Panc1 (cell line): ENCODE data around the gene DCLRE1C. TPM values are rescaled to one million over a fixed set of nuclear protein-coding genes. Genes with fewer than 3 reads are reported as not detected.
"Not testable (repeated sequence)": the region's sequence is repeated elsewhere in the genome, so short reads cannot be mapped to it uniquely, and the experiment has no call there.

Experiments
- ATAC-seq: fragments of 200-7000 bp; cut with Tn5 transposase; 2 replicates; pipeline ENCODE4 v1.9.1; 2020; ENCODE audit warnings: mild to moderate bottlenecking, moderate library complexity
- BruUV-seq: library from RNA; stranded (reverse); fragments of 400-500 nt; replicated peaks from 2 replicates; lab custom pipeline; 2021; lab: Mats Ljungman, UMichigan
- CTCF ChIA-PET: fragments of 300-600 bp; sonication (Branson Sonifier 250); formaldehyde crosslinking; loops from one replicate; lab custom pipeline; 2022; ENCODE audit warnings: antibody characterized with exemption; lab: Charles Lee
- POLR2A ChIA-PET: fragments of 300-600 bp; sonication (Branson Sonifier 250); formaldehyde crosslinking; loops from one replicate; lab custom pipeline; 2022; ENCODE audit warnings: antibody characterized with exemption; lab: Charles Lee
- DNase-seq: peaks from one replicate; pipeline ENCODE4 v3.0.0-alpha.2; 2010; ENCODE audit warnings: low read depth, low spot score
- H3K27ac ChIP-seq: 2 replicates; pipeline ENCODE4 v1.5.1; 2011; ENCODE audit warnings: mild to moderate bottlenecking, low read length, inconsistent platforms
- H3K27me3 ChIP-seq: fragments of 200-500 bp; sonication (Bioruptor generic); 2 replicates; pipeline ENCODE4 v1.6.0; 2014; ENCODE audit warnings: low read length, inconsistent platforms; ENCODE audit not compliant: control insufficient read depth, insufficient read depth
- H3K36me3 ChIP-seq: fragments of 200-500 bp; sonication (Bioruptor generic); 2 replicates; pipeline ENCODE4 v1.5.1; 2014; ENCODE audit warnings: inconsistent platforms, mild to moderate bottlenecking, low read length, moderate library complexity; ENCODE audit not compliant: control insufficient read depth, insufficient read depth
- H3K4me1 ChIP-seq: 2 replicates; pipeline ENCODE4 v1.5.1; 2011; ENCODE audit warnings: inconsistent platforms, mild to moderate bottlenecking, low read length, moderate library complexity; ENCODE audit not compliant: control insufficient read depth, insufficient read depth
- H3K4me3 ChIP-seq, 2 experiments: 2 replicates each; pipeline ENCODE4 v1.5.1; 2011 to 2012; ENCODE audit warnings: low read depth in 2 of 2, low read length in 2 of 2, mild to moderate bottlenecking in 2 of 2, inconsistent platforms in 1 of 2, moderate library complexity in 1 of 2
- H3K9me3 ChIP-seq: fragments of 200-500 bp; sonication (Bioruptor generic); 2 replicates; pipeline ENCODE4 v1.5.1; 2014; ENCODE audit warnings: low read depth, mild to moderate bottlenecking, inconsistent platforms, low read length, moderate library complexity; ENCODE audit not compliant: control insufficient read depth, insufficient read depth
- POLR2AphosphoS5 ChIP-seq: IDR thresholded peaks from 2 replicates; pipeline ENCODE4 v1.6.1; 2012; ENCODE audit warnings: mild to moderate bottlenecking, low read depth, low read length, moderate library complexity
- SIN3A ChIP-seq: IDR thresholded peaks from 2 replicates; pipeline ENCODE4 v1.6.1; 2012; ENCODE audit warnings: low read depth, mild to moderate bottlenecking, low read length, moderate library complexity, borderline replicate concordance; ENCODE audit not compliant: insufficient read depth
- TCF7L2 ChIP-seq: IDR thresholded peaks from 2 replicates; pipeline ENCODE4 v1.6.1; 2011; ENCODE audit warnings: mild to moderate bottlenecking, low read depth, low read length, inconsistent platforms
- in situ Hi-C: cut with HindIII; loops from 2 replicates; pipeline ENCODE4 v1.10.0; 2016; ENCODE audit warnings: low sequenced_read_pairs, low pct_unique_long_range_greater_than_20kb
- intact Hi-C: fragments of 100-400 bp; cut with micrococcal nuclease; formaldehyde crosslinking; loops from one replicate; pipeline ENCODE4 v1.10.0; 2022; ENCODE audit not compliant: unreplicated experiment
- total RNA-seq: library from RNA; stranded (reverse); gene quantifications from one replicate; pipeline ENCODE4 v1.2.1, GENCODE V29; 2021; ENCODE audit not compliant: unreplicated experiment
- TF ChIP-seq, protein P1 (sequence below), 2 experiments: IDR thresholded peaks; 2 replicates each; pipeline ENCODE4 v1.6.1; 2011 to 2012; ENCODE audit warnings: low read depth in 2 of 2, control low read depth in 1 of 2, low read length in 1 of 2, mild to moderate bottlenecking in 1 of 2, moderate library complexity in 1 of 2; ENCODE audit not compliant: insufficient read depth in 1 of 2
- TF ChIP-seq, protein P2 (sequence below): fragments of 450-650 bp; IDR thresholded peaks from 2 replicates; pipeline ENCODE4 v1.5.1; 2017; ENCODE audit warnings: mild to moderate bottlenecking

The DCLRE1C gene
- total RNA-seq, 1 experiment from 2014 or later: 9.1 TPM

DNA sequence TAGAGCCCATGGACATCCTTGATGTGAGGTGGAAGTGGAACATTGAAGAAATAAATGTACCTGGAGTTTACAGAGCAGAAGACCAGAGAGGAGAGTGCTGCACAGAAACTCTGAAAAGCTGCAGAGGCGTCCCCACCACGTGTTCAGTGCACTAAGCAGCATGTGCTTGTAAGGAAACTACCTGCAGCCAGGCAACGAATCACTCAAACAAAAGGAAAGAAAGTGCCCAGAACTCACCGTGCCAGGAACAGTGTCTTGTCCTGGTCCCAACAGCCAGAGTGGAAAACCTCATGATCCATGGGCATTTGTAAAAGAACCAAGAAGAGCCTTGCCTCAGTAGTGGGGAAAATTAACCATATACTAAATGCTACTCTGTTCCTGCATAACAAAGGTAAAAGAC, 42.9 kb downstream of the DCLRE1C start:
- TF ChIP-seq, protein P1, sequence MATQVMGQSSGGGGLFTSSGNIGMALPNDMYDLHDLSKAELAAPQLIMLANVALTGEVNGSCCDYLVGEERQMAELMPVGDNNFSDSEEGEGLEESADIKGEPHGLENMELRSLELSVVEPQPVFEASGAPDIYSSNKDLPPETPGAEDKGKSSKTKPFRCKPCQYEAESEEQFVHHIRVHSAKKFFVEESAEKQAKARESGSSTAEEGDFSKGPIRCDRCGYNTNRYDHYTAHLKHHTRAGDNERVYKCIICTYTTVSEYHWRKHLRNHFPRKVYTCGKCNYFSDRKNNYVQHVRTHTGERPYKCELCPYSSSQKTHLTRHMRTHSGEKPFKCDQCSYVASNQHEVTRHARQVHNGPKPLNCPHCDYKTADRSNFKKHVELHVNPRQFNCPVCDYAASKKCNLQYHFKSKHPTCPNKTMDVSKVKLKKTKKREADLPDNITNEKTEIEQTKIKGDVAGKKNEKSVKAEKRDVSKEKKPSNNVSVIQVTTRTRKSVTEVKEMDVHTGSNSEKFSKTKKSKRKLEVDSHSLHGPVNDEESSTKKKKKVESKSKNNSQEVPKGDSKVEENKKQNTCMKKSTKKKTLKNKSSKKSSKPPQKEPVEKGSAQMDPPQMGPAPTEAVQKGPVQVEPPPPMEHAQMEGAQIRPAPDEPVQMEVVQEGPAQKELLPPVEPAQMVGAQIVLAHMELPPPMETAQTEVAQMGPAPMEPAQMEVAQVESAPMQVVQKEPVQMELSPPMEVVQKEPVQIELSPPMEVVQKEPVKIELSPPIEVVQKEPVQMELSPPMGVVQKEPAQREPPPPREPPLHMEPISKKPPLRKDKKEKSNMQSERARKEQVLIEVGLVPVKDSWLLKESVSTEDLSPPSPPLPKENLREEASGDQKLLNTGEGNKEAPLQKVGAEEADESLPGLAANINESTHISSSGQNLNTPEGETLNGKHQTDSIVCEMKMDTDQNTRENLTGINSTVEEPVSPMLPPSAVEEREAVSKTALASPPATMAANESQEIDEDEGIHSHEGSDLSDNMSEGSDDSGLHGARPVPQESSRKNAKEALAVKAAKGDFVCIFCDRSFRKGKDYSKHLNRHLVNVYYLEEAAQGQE (IDR thresholded peaks at IDR 0.05; ENCODE audit: insufficient read depth in 1 of 2, low read depth in 2 of 2, low read length in 1 of 2): no peak
- no peak for TF ChIP-seq SIN3A
- TF ChIP-seq TCF7L2: no peak
- no peak for TF ChIP-seq POLR2AphosphoS5
- TF ChIP-seq, protein P2, sequence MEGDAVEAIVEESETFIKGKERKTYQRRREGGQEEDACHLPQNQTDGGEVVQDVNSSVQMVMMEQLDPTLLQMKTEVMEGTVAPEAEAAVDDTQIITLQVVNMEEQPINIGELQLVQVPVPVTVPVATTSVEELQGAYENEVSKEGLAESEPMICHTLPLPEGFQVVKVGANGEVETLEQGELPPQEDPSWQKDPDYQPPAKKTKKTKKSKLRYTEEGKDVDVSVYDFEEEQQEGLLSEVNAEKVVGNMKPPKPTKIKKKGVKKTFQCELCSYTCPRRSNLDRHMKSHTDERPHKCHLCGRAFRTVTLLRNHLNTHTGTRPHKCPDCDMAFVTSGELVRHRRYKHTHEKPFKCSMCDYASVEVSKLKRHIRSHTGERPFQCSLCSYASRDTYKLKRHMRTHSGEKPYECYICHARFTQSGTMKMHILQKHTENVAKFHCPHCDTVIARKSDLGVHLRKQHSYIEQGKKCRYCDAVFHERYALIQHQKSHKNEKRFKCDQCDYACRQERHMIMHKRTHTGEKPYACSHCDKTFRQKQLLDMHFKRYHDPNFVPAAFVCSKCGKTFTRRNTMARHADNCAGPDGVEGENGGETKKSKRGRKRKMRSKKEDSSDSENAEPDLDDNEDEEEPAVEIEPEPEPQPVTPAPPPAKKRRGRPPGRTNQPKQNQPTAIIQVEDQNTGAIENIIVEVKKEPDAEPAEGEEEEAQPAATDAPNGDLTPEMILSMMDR: no peak
- no peak overlapping the region for H3K4me3 ChIP-seq
- ATAC-seq: no peak
- no peak overlapping the region for H3K27ac ChIP-seq
- ChIA-PET CTCF (no interaction called here), POLR2A (no interaction called here)
- H3K9me3 ChIP-seq: peaks cover 3% of the 10 kb centered on the region; the same call in 1 of the 2 replicates
- in situ Hi-C loops (no loop called here), intact Hi-C loops (no loop called here)
- DNase-seq: no peak
- H3K27me3 ChIP-seq: no peaks in the 10 kb centered on the region
- BruUV-seq: no TSS peak
- peaks cover 3% of the 10 kb centered on the region; the same call in 1 of the 2 replicates for H3K36me3 ChIP-seq
- no peaks in the 10 kb centered on the region for H3K4me1 ChIP-seq

GRCh38 chr10:14909101-14909500, 44.8 kb downstream of the DCLRE1C start:
- H3K36me3 ChIP-seq: peaks cover 3% of the 10 kb centered on the region; the same call in 1 of the 2 replicates
- H3K4me3 ChIP-seq: no peak overlapping the region
- no peaks in the 10 kb centered on the region for H3K4me1 ChIP-seq
- H3K27ac ChIP-seq: no peak overlapping the region
- TF ChIP-seq POLR2AphosphoS5: no peak
- TF ChIP-seq SIN3A: no peak
- no peak for TF ChIP-seq TCF7L2
- H3K27me3 ChIP-seq: no peaks in the 10 kb centered on the region
- H3K9me3 ChIP-seq: peaks cover 3% of the 10 kb centered on the region; the same call in 1 of the 2 replicates
- CTCF ChIA-PET: no interaction called here
- no TSS peak for BruUV-seq
- DNase-seq (no peak), ATAC-seq (no peak)
- in situ Hi-C loops (no loop called here), intact Hi-C loops (no loop called here)
- POLR2A ChIA-PET: no interaction called here

GRCh38 chr10:14907591-14907990, 46.3 kb downstream of the DCLRE1C start:
- H3K27ac ChIP-seq, ATAC-seq, H3K36me3 ChIP-seq, H3K27me3 ChIP-seq, CTCF ChIA-PET, DNase-seq, intact Hi-C loops, H3K4me3 ChIP-seq, POLR2A ChIA-PET, in situ Hi-C loops, BruUV-seq, H3K9me3 ChIP-seq, H3K4me1 ChIP-seq: not testable (repeated sequence)
